HepG2 (cell line): ENCODE results near the gene SHLD1.

Experiments
- ATF3 ChIP-seq: sonication (generic); formaldehyde crosslinking; IDR thresholded peaks from 2 replicates; pipeline ENCODE4 v1.4.0; 2020; ENCODE audit warnings: missing genetic modification reagents
- CTCF ChIP-seq: sonication (generic); formaldehyde crosslinking; IDR thresholded peaks from 2 replicates; pipeline ENCODE4 v1.5.0; 2020; ENCODE audit warnings: mild to moderate bottlenecking, missing genetic modification reagents, moderate library complexity
- PAF1 ChIP-seq: IDR thresholded peaks from 2 replicates; pipeline ENCODE4 v1.6.1; 2016; ENCODE audit warnings: missing genetic modification reagents, missing compliant biosample characterization
- POLR2A ChIP-seq, 2 experiments: IDR thresholded peaks; 2 replicates each; pipeline ENCODE4 v1.6.1; 2011; ENCODE audit warnings: low read depth in 2 of 2, low read length in 2 of 2, mild to moderate bottlenecking in 1 of 2, moderate library complexity in 1 of 2; ENCODE audit not compliant: insufficient read depth in 1 of 2
- RFX1 ChIP-seq: fragments of 450-650 bp; IDR thresholded peaks from 2 replicates; pipeline ENCODE4 v1.6.1; 2017
- RXRA ChIP-seq: sonication (generic); formaldehyde crosslinking; IDR thresholded peaks from 2 replicates; pipeline ENCODE4 v1.5.1; 2020; ENCODE audit warnings: missing genetic modification reagents
- TMF1 ChIP-seq: sonication (generic); formaldehyde crosslinking; IDR thresholded peaks from 2 replicates; pipeline ENCODE4 v1.8.1; 2022; ENCODE audit warnings: low read depth, missing genetic modification reagents
- ZBTB34 ChIP-seq: sonication (generic); formaldehyde crosslinking; IDR thresholded peaks from 2 replicates; pipeline ENCODE4 v1.8.0; 2022; ENCODE audit warnings: mild to moderate bottlenecking, missing genetic modification reagents
- ZNF552 ChIP-seq: sonication (generic); formaldehyde crosslinking; IDR thresholded peaks from 2 replicates; pipeline ENCODE4 v1.9.0; 2022; ENCODE audit warnings: missing genetic modification reagents, mild to moderate bottlenecking, borderline replicate concordance

GRCh38 chr20:5880326-5880725 lies 130.1 kb downstream of the SHLD1 start:
- TF ChIP-seq ZNF552 (CRISPR knock-in tag) = no peak
- no peak for TF ChIP-seq PAF1 (CRISPR knock-in tag)
- no peak for TF ChIP-seq RXRA (CRISPR knock-in tag)
- TF ChIP-seq POLR2A (IDR thresholded peaks at IDR 0.05; ENCODE audit: insufficient read depth in 1 of 2, low read depth in 2 of 2, low read length in 2 of 2) = no peak
- no peak for TF ChIP-seq TMF1 (CRISPR knock-in tag)
- no peak for TF ChIP-seq ZBTB34
- TF ChIP-seq CTCF = no peak
- no peak for TF ChIP-seq RFX1
- TF ChIP-seq ATF3 (CRISPR knock-in tag) = no peak
